Liver (tissue), 9 donors: Measurements from ENCODE around the gene MBP. TPM values are rescaled to one million over a fixed set of nuclear protein-coding genes. Genes with fewer than 3 reads are reported as not detected.

ENCODE experiments used
- DNase-seq: peaks from one replicate; pipeline ENCODE4 v3.0.0-alpha.2; 2017; ENCODE audit warnings: low spot score
- H3K27ac ChIP-seq, 2 donors: one replicate each; pipeline ENCODE4 v1.7.0; 2013; ENCODE audit warnings: inconsistent platforms in 2 of 2, low read length in 2 of 2, control low read depth in 1 of 2, low read depth in 1 of 2, mild to moderate bottlenecking in 1 of 2
- H3K27me3 ChIP-seq, 4 donors: one replicate each; pipeline versions ENCODE4 v1.6.1 to v1.7.0; 2013; ENCODE audit warnings: low read length in 3 of 4, inconsistent platforms in 1 of 4, mild to moderate bottlenecking in 1 of 4, moderate library complexity in 1 of 4; ENCODE audit not compliant: control insufficient read depth in 4 of 4, insufficient read depth in 4 of 4
- H3K36me3 ChIP-seq, 4 donors: one replicate each; pipeline versions ENCODE4 v1.6.1 to v1.7.0; 2013; ENCODE audit warnings: low read length in 3 of 4, mild to moderate bottlenecking in 3 of 4, low read depth in 1 of 4, moderate library complexity in 1 of 4; ENCODE audit not compliant: control insufficient read depth in 4 of 4, insufficient read depth in 3 of 4
- H3K4me1 ChIP-seq, 4 donors: one replicate each; pipeline versions ENCODE4 v1.6.1 to v1.7.0; 2013; ENCODE audit warnings: low read length in 3 of 4, mild to moderate bottlenecking in 3 of 4, moderate library complexity in 1 of 4; ENCODE audit not compliant: control insufficient read depth in 4 of 4, insufficient read depth in 4 of 4
- H3K4me3 ChIP-seq, 3 donors: one replicate each; pipeline versions ENCODE4 v1.6.1 to v1.7.0; 2013; ENCODE audit warnings: low read length in 3 of 3, control low read depth in 1 of 3, low read depth in 1 of 3, mild to moderate bottlenecking in 1 of 3
- H3K9ac ChIP-seq, 2 donors: one replicate each; pipeline ENCODE4 v1.7.0; 2013; ENCODE audit warnings: low read length in 2 of 2, mild to moderate bottlenecking in 2 of 2, moderate library complexity in 2 of 2, control low read depth in 1 of 2, low read depth in 1 of 2
- H3K9me3 ChIP-seq, 4 donors: one replicate each; pipeline versions ENCODE4 v1.6.1 to v1.7.0; 2013; ENCODE audit warnings: low read length in 3 of 4; ENCODE audit not compliant: control insufficient read depth in 4 of 4
- ATF3 ChIP-seq: IDR thresholded peaks from 2 replicates; pipeline ENCODE4 v1.6.1; 2016; ENCODE audit warnings: antibody characterized with exemption
- EGR1 ChIP-seq, 2 donors: IDR thresholded peaks; 2 replicates each; pipeline ENCODE4 v1.6.1; 2016 to 2018; ENCODE audit warnings: antibody characterized with exemption in 2 of 2, low read depth in 2 of 2
- FOXA1 ChIP-seq: IDR thresholded peaks from 2 replicates; pipeline ENCODE4 v1.6.1; 2016; ENCODE audit warnings: antibody characterized with exemption
- FOXA2 ChIP-seq: IDR thresholded peaks from 2 replicates; pipeline ENCODE4 v1.6.1; 2016; ENCODE audit warnings: antibody characterized with exemption
- GABPA ChIP-seq, 2 donors: IDR thresholded peaks in 1 of 2; conservative IDR thresholded peaks in 1 of 2; 2 replicates each; pipeline ENCODE4 v1.6.1; 2016; ENCODE audit warnings: antibody characterized with exemption in 2 of 2, mild to moderate bottlenecking in 1 of 2, moderate library complexity in 1 of 2
- NR2F2 ChIP-seq: IDR thresholded peaks from 2 replicates; pipeline ENCODE4 v1.6.1; 2016; ENCODE audit warnings: antibody characterized with exemption
- REST ChIP-seq: IDR thresholded peaks from 2 replicates; pipeline ENCODE4 v1.6.1; 2016; ENCODE audit warnings: antibody characterized with exemption, mild to moderate bottlenecking
- RXRA ChIP-seq, 2 donors: IDR thresholded peaks; 2 replicates each; pipeline ENCODE4 v1.6.1; 2017 to 2018; ENCODE audit warnings: antibody characterized with exemption in 2 of 2, mild to moderate bottlenecking in 1 of 2
- SP1 ChIP-seq: IDR thresholded peaks from 2 replicates; pipeline ENCODE4 v1.6.1; 2018; ENCODE audit warnings: antibody characterized with exemption, mild to moderate bottlenecking
- YY1 ChIP-seq: IDR thresholded peaks from 2 replicates; pipeline ENCODE4 v1.6.1; 2016; ENCODE audit warnings: antibody characterized with exemption, mild to moderate bottlenecking
- ZBTB33 ChIP-seq: IDR thresholded peaks from 2 replicates; pipeline ENCODE4 v1.6.1; 2016; ENCODE audit warnings: antibody characterized with exemption
- WGBS: extraction: QIAGEN DNeasy Blood & Tissue Kit; methylation state at CpG from one replicate; pipeline ENCODE4 v1.1.7; 2013; 5-methylcytosine and 5-hydroxymethylcytosine counted together
- polyA plus RNA-seq, 2 donors: library from polyadenylated mRNA; stranded (reverse) in 1 of 2; unstranded in 1 of 2; fragments of 200-250 nt in 1 of 2; fragments of >200 nt in 1 of 2; fragmentation: Nextera tagmentation in 1 of 2; extraction: Ambion mirVana in 1 of 2; gene quantifications; one replicate each; pipeline versions ENCODE4 v1.2.1 to v1.2.3, GENCODE V29; 2013 to 2015
- total RNA-seq, 2 donors: library from RNA; depleted of rRNA; stranded (reverse); fragments of >200 nt; gene quantifications; one replicate each; pipeline ENCODE4 v1.2.3, GENCODE V29; 2014
- donor health status: healthy.
- donor health status: healthy.
- donor health status: healthy.
- donor health status: healthy.
- donor health status: healthy.

The MBP gene
- total and polyA plus RNA-seq, 4 donors: 9.7 to 23.3 (median 17.7) TPM

- WGBS: 87% methylated on average over 21 of the region's 21 CpGs
- Histone ChIP-seq H3K4me1 (peaks cover 4 to 22% (median 14%) of the 10 kb centered on the region in 4 donors), H3K27me3 (no peaks in the 10 kb centered on the region), H3K4me3 (no peak overlapping the region), H3K9ac (no peak overlapping the region), H3K9me3 (no peaks in the 10 kb centered on the region), H3K27ac (peak overlapping the region; percentile 20 to 25), H3K36me3 (peaks cover 0 to 9% (median 1%) of the 10 kb centered on the region in 4 donors)
- TF ChIP-seq NR2F2: no peak
- no peak for TF ChIP-seq RXRA (IDR thresholded peaks at IDR 0.05)
- TF ChIP-seq SP1: no peak
- no peak for TF ChIP-seq ATF3
- no peak for TF ChIP-seq EGR1 (IDR thresholded peaks at IDR 0.05; ENCODE audit: low read depth in 2 of 2)
- TF ChIP-seq YY1: no peak
- DNase-seq: no peak
These were observed 32.9 kb downstream of the MBP start for GRCh38 chr18:77099485-77100370.

GRCh38 chr18:77098538-77099174, 33.9 kb downstream of the MBP start:
- 73% methylated on average over 17 of the region's 17 CpGs for WGBS
- TF ChIP-seq RXRA (IDR thresholded peaks at IDR 0.05) (no peak), YY1 (no peak), ZBTB33 (no peak), EGR1 (IDR thresholded peaks at IDR 0.05; ENCODE audit: low read depth in 2 of 2) (no peak), NR2F2 (no peak), GABPA (IDR thresholded peaks at IDR 0.05 in 1 of 2, conservative IDR thresholded peaks at IDR 0.05 in 1 of 2) (no peak)
- H3K4me3 ChIP-seq: no peak overlapping the region
- H3K27me3 ChIP-seq: no peaks in the 10 kb centered on the region
- peaks cover 0 to 12% (median 7%) of the 10 kb centered on the region in 4 donors for H3K4me1 ChIP-seq
- no peaks in the 10 kb centered on the region for H3K9me3 ChIP-seq
- H3K36me3 ChIP-seq: peaks cover 0 to 10% (median 1%) of the 10 kb centered on the region in 4 donors
- DNase-seq: no peak
- H3K27ac ChIP-seq: peak overlapping the region in 1 of 2 donors; percentile 29
- peak overlapping the region in 1 of 2 donors; percentile 39 for H3K9ac ChIP-seq

- TF ChIP-seq FOXA2 (no peak), REST (no peak), FOXA1 (no peak)
- no peak overlapping the region for H3K4me3 ChIP-seq
- peak overlapping the region in 1 of 2 donors; percentile 14 for H3K9ac ChIP-seq
- H3K4me1 ChIP-seq: peaks cover 0 to 8% (median 3%) of the 10 kb centered on the region in 4 donors
- H3K9me3 ChIP-seq: no peaks in the 10 kb centered on the region
- WGBS: 84% methylated on average over 2 of the region's 2 CpGs
- no peak for DNase-seq
- H3K27me3 ChIP-seq: no peaks in the 10 kb centered on the region
- peaks cover 0 to 10% (median 1%) of the 10 kb centered on the region in 4 donors for H3K36me3 ChIP-seq
- peak overlapping the region in 1 of 2 donors; percentile 25 for H3K27ac ChIP-seq
These were observed 34.6 kb downstream of the MBP start for GRCh38 chr18:77098029-77098428.
